ENCODE data around the gene PA2G4. TPM values are rescaled to one million over a fixed set of nuclear protein-coding genes. Genes with fewer than 3 reads are reported as not detected.
"Not testable (repeated sequence)": the region's sequence is repeated elsewhere in the genome, so short reads cannot be mapped to it uniquely, and the experiment has no call there.

PA2G4 gene
- total RNA-seq, 2 donors from 2014 or later = 53.2 to 111 TPM

DNA sequence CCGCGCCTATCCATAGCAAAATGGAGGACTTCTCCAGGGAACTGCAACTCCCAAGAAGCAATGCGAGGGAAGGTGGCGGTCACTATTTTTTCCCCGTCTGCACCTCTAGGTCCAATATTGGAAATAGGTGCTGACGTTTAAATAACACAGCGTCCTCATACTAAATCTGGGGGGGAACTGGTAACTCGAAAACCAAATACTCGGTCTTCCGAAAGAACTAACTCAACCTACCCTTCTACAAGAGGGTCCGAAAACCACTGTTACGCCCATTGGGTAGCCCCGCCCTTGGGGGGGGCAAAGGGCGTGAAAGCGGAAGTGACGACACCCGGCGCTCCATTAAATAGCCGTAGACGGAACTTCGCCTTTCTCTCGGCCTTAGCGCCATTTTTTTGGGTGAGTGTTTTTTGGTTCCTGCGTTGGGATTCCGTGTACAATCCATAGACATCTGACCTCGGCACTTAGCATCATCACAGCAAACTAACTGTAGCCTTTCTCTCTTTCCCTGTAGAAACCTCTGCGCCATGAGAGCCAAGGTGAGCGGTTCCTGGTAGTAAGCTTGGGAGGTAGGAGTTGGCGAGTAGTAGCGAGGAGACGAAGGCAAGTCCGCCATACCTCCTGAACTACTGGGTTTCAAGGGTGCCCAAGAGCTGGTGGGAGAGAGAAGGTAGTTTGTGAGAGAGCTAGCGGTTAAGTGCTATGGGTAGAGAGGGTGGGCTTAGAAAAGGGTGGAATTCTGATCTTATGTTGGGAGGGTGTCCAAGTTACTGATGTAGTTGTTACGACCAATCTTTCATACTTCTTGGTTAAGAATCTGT lies 12.1 kb downstream of the PA2G4 start, which contains the start of gene RPL41:
Gene RPL41 (plus strand): TSS at position 367 of the 815 bp plus-strand sequence.
- TF ChIP-seq, protein P1, sequence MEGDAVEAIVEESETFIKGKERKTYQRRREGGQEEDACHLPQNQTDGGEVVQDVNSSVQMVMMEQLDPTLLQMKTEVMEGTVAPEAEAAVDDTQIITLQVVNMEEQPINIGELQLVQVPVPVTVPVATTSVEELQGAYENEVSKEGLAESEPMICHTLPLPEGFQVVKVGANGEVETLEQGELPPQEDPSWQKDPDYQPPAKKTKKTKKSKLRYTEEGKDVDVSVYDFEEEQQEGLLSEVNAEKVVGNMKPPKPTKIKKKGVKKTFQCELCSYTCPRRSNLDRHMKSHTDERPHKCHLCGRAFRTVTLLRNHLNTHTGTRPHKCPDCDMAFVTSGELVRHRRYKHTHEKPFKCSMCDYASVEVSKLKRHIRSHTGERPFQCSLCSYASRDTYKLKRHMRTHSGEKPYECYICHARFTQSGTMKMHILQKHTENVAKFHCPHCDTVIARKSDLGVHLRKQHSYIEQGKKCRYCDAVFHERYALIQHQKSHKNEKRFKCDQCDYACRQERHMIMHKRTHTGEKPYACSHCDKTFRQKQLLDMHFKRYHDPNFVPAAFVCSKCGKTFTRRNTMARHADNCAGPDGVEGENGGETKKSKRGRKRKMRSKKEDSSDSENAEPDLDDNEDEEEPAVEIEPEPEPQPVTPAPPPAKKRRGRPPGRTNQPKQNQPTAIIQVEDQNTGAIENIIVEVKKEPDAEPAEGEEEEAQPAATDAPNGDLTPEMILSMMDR (IDR thresholded peaks at IDR 0.05) = no peak
- ATAC-seq (ENCODE audit: insufficient number of reproducible peaks, low FRiP score, low read depth) = peak; percentile 75
- Histone ChIP-seq H3K36me3 (peaks cover 26% of the 10 kb centered on the region), H3K27me3 (replicated peaks; ENCODE audit: insufficient read depth) (no peaks in the 10 kb centered on the region), H3K9me3 (no peaks in the 10 kb centered on the region), H3K4me3 (peak within 1 kb of the TSS; percentile 97), H3K4me1 (ENCODE audit: control insufficient read depth in 1 of 2, low read depth in 2 of 2) (peaks cover 7 to 27% of the 10 kb centered on the region in 2 donors), H3K27ac (peak within 1 kb of the TSS; percentile 97 to 99)
- peak; percentile 70 for DNase-seq (ENCODE audit: low spot score)

DNA sequence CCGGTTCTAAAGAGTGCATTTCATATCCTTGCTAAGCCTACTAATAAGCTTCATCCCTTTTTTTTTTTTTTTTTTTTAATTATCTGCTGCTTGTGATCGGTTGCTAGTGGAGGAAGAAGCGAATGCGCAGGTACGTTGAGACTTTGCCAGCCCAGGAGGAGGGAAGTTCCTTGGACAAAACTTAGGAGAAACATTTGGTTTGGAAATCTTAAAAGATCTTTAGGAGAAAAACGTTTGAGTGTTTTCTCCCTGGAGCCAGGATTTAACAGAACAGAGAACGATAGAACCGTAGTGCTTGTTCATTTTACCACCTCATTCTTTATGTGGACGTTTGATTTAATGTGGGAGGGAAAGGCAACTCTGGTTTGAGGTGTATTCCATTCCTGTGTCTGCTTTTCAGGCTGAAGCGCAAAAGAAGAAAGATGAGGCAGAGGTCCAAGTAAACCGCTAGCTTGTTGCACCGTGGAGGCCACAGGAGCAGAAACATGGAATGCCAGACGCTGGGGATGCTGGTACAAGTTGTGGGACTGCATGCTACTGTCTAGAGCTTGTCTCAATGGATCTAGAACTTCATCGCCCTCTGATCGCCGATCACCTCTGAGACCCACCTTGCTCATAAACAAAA lies 12.8 kb downstream of the PA2G4 start:
- H3K27me3 ChIP-seq (replicated peaks; ENCODE audit: insufficient read depth); H3K9me3 ChIP-seq; DNase-seq (ENCODE audit: low spot score); ATAC-seq (ENCODE audit: insufficient number of reproducible peaks, low FRiP score, low read depth): not testable (repeated sequence)
- Histone ChIP-seq H3K36me3 (peaks cover 24% of the 10 kb centered on the region), H3K4me3 (peak overlapping the region; percentile 97), H3K27ac (peak overlapping the region; percentile 97 to 99), H3K4me1 (ENCODE audit: control insufficient read depth in 1 of 2, low read depth in 2 of 2) (peaks cover 7 to 27% of the 10 kb centered on the region in 2 donors)

DNA sequence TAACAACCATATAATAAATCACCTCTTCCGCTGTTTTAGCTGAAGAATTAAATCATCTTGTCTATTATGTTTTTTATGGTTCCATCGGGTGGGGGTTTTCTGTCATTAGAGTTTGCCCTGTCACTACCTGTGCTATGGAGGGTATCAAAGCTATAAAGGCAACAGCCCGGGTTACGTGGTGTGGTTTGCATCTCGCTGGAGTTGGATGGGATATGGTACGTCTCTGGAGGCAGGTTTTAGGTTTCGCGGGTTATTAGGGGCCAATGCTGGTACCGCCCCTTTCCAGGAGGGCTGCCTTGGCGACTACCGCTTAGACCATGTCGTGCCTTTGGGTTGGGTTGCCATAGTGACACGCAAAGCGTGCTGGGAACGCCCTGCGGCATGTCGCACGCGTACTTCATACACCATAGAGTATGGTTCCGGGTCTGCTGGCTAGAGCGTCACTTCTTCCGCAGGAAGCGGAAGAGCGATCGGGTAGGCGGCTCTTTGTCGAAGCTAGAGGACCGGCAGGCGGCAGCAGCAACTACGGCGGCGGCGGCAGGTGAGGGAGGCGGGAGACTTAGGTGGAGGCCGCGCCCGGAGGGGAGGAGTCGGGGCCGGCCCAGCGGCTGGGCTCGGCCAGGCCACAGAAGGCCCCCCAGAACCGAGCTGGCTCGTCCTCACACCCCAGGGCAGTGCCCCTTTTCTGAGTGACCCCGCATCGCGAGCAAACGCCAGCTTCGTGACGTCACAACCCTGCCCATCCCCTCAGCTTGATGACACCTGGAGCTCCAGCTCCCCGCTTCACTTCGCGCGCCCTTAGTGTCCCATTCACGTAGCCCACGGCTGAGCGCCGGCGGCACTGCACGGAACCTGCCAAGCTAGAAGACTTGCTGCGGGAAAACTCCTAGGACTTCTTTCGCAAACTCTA lies 13.7 kb downstream of the PA2G4 start, which contains the start of gene ZC3H10:
Gene ZC3H10 (plus strand): TSS at position 489 of the 910 bp plus-strand sequence. CDS start 2,297 bp downstream, outside the sequence.
- H3K4me1 ChIP-seq (ENCODE audit: control insufficient read depth in 1 of 2, low read depth in 2 of 2) = peaks cover 7 to 27% of the 10 kb centered on the region in 2 donors
- ATAC-seq (ENCODE audit: insufficient number of reproducible peaks, low FRiP score, low read depth) (peak; percentile 71), DNase-seq (ENCODE audit: low spot score) (peak; percentile 97)
- no peaks in the 10 kb centered on the region for H3K9me3 ChIP-seq
- H3K36me3 ChIP-seq = peaks cover 16% of the 10 kb centered on the region
- H3K27ac ChIP-seq = peak within 1 kb of the TSS; percentile 97 to 99
- peak within 1 kb of the TSS; percentile 97 for H3K4me3 ChIP-seq
- no peaks in the 10 kb centered on the region for H3K27me3 ChIP-seq (replicated peaks; ENCODE audit: insufficient read depth)
- TF ChIP-seq, protein P1 (IDR thresholded peaks at IDR 0.05) = no peak

DNA sequence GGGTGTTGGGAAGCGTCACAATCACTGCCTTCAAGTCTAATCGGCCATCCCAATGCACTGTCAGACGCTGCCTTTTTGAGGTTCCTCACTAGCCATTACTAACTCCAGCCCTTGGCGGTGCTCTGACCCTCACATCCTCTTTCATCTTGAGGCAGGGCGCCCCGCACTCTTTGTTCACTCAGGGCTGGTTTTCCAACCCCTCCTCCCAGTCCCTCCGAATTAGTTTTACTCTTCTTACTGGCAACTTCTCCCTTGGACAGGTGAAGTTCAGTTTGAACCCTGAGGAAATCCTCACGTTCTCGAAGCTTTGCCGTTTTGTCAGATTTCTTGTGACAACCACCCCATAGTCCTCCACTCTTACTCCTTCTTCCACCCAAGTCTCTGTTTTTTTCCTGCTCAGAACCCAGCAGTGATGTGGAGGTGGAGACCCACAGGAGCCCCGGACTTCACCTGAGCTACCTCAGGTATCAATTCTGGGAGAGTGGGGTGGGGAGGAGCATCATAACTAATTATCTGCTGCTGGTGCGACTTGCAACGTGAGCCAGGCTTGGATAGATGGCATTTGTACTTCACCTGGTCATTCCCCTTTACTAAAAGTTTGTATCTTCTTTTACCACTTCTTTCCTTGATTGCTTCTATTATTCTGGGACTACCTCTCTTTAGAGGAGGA lies 14.5 kb downstream of the PA2G4 start:
- Histone ChIP-seq H3K27ac (peak overlapping the region; percentile 88 to 99), H3K36me3 (peaks cover 12% of the 10 kb centered on the region), H3K4me1 (ENCODE audit: control insufficient read depth in 1 of 2, low read depth in 2 of 2) (peaks cover 7 to 27% of the 10 kb centered on the region in 2 donors), H3K4me3 (peak overlapping the region; percentile 97), H3K9me3 (no peaks in the 10 kb centered on the region), H3K27me3 (replicated peaks; ENCODE audit: insufficient read depth) (no peaks in the 10 kb centered on the region)
- DNase-seq (ENCODE audit: low spot score) (no peak), ATAC-seq (ENCODE audit: insufficient number of reproducible peaks, low FRiP score, low read depth) (no peak)
- TF ChIP-seq, protein P1 (IDR thresholded peaks at IDR 0.05) = no peak

DNA sequence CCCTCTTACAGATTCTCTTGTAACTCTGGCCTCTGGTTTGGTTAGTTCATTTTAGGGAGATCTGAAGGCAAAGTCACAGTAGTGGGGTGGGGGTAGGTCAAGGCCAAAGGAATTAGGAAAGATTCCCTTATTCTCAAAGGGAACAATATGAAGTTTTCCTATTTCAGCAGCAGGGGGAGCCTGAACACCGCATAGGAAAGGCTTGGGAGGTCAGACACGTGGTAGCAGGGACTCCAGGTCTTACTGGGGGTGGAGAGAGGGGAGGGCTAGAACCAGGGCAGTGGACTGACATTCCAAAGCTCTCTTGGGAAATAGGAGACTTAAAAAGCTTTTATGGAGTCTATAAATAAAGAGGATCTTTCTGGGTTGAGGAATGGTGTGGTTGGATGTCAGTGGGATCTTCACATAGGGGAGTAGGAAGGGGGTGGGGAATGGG lies 15.0 kb downstream of the PA2G4 start:
- peak overlapping the region; percentile 88 to 99 for H3K27ac ChIP-seq
- DNase-seq (ENCODE audit: low spot score) = peak; percentile 64
- TF ChIP-seq, protein P1 (IDR thresholded peaks at IDR 0.05) = peak; percentile 75
- ATAC-seq (ENCODE audit: insufficient number of reproducible peaks, low FRiP score, low read depth) = peak; percentile 39
- H3K27me3 ChIP-seq (replicated peaks; ENCODE audit: insufficient read depth) = no peaks in the 10 kb centered on the region
- H3K36me3 ChIP-seq = peaks cover 12% of the 10 kb centered on the region
- H3K4me3 ChIP-seq = peak overlapping the region; percentile 97
- H3K4me1 ChIP-seq (ENCODE audit: control insufficient read depth in 1 of 2, low read depth in 2 of 2) = peaks cover 7 to 27% of the 10 kb centered on the region in 2 donors
- H3K9me3 ChIP-seq = no peaks in the 10 kb centered on the region
